ENCODE results near the gene ARHGAP26.
A peak's percentile ranks its signal among the peaks of the same experiment; 100 is the strongest.

Gene ARHGAP26

GRCh38 chr5:143054480-143054941 lies 284.3 kb downstream of the ARHGAP26 start:
- no peak for DNase-seq

GRCh38 chr5:143055596-143056338 lies 285.6 kb downstream of the ARHGAP26 start:
- no peak for DNase-seq

GRCh38 chr5:143056339-143056704 lies 286.1 kb downstream of the ARHGAP26 start:
- no peak for DNase-seq

- no peak for DNase-seq
Measured at GRCh38 chr5:143056792-143057579, 286.8 kb downstream of the ARHGAP26 start.

GRCh38 chr5:143057580-143057999 lies 287.4 kb downstream of the ARHGAP26 start:
- no peak for DNase-seq

- no peak for DNase-seq
Measured at GRCh38 chr5:143059355-143059754, 289.2 kb downstream of the ARHGAP26 start.

- no peak for DNase-seq
Measured at GRCh38 chr5:143059976-143060765, 290.0 kb downstream of the ARHGAP26 start.

- no peak for DNase-seq
Measured at GRCh38 chr5:143061161-143061945, 291.2 kb downstream of the ARHGAP26 start.

- DNase-seq = no peak
Measured at GRCh38 chr5:143062379-143062778, 292.2 kb downstream of the ARHGAP26 start.

- no peak for DNase-seq
Measured at GRCh38 chr5:143063175-143063970, 293.2 kb downstream of the ARHGAP26 start.

- DNase-seq = no peak
Measured at GRCh38 chr5:143064218-143064641, 294.1 kb downstream of the ARHGAP26 start.

GRCh38 chr5:143064676-143065075 lies 294.5 kb downstream of the ARHGAP26 start:
- DNase-seq = no peak

GRCh38 chr5:143065185-143065965 lies 295.2 kb downstream of the ARHGAP26 start:
- DNase-seq = no peak

- DNase-seq = no peak
Measured at GRCh38 chr5:143065996-143066522, 295.9 kb downstream of the ARHGAP26 start.

- peak; percentile 62 for DNase-seq
Measured at GRCh38 chr5:143066556-143067281, 296.5 kb downstream of the ARHGAP26 start.

GRCh38 chr5:143068712-143069111 lies 298.5 kb downstream of the ARHGAP26 start:
- no peak for DNase-seq

- no peak for DNase-seq
Measured at GRCh38 chr5:143071927-143072326, 301.8 kb downstream of the ARHGAP26 start.

GRCh38 chr5:143072734-143073133 lies 302.6 kb downstream of the ARHGAP26 start:
- no peak for DNase-seq

- DNase-seq = no peak
Measured at GRCh38 chr5:143073766-143074165, 303.6 kb downstream of the ARHGAP26 start.
